ENCODE measurements around the gene CD79B.
A peak's percentile ranks its signal among the peaks of the same experiment; 100 is the strongest.
"Not testable (repeated sequence)": the region's sequence is repeated elsewhere in the genome, so short reads cannot be mapped to it uniquely, and the experiment has no call there.

CD79B gene

DNA sequence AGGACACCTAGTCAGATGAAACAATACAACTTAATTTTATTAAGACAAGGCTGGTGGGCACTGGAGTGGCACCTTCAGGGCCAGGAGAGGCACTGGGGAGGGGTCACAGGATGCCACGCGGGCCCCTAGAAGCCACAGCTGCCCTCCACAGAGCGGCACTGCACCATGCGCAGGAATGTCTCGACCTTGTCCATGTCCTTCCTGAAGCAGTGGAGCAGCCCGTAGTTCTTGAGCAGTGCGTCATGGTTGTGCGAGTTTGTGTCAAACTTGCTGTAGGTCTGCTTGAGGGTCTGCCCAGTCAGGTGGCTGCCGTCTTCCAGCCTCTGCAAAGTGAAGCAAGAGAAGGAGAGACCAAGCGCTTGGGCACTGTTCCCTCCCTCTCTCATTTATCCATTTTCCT is 22.5 kb downstream of the CD79B start:
- not testable (repeated sequence) for DNase-seq

DNA sequence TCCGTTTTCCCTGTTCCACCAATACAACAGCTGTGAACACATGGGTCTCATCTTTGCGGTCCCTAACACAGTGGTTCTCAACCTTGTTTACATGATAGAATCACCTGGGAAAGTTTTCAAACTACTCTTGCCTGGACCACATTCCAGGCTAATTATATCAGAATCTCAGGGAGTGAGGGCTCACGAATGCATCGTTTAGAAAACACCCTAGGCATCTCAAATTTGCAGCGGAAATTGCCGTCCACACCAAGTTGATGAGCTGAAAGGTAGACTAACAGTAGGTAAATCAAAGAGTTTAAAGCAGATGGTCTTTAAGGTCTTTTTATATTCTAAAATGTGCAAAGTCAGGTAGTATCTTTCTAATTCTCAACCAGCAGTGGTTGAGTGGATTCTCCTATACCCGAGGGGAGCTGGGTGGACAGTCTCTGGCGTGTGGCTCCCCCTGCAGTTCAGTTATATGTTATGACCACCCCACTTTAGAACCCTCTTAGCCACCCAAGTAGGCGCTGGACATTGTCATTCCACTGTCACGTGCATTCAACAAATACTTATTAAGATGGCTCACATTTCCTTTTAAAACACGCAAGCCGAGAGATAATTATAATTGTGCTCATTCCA is 24.9 kb downstream of the CD79B start:
- DNase-seq, result not testable (repeated sequence)

DNA sequence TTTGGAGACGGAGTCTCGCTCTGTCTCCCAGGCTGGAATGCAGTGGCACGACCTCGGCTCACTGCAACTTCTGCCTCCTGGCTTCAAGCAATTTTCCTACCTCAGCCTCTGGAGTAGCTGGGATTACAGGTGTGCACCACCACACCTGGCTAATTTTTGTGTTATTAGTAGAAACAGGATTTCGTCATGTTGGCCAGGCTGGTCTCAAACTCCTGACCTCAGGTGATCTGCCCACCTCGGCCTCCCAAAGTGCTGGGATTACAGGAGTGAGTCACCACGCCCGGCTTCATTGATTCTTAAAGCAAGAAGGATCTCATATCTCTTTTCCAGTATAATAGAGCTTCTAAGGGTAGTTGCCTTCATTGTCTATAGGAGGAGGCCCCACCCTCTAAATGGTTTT is 27.3 kb downstream of the CD79B start:
- DNase-seq, result not testable (repeated sequence)

DNA sequence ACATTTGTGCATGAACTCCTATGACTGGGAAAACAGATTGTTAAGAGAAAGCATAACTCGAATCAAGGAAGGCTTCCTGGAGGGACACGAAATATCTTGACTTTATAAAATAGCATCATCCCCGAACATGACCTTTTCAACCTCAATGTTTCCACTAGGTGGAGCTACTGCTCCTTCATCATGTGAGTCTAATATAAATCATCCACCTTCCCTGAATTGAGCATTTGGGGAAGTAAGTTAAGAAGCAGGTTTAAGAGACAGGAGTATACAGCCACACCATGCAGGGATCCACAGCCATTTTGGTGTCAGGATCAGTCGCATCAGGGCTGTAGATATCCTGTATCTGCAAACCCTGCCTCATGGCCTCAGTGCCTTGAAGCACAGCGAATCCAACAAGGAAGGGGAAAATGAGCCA is 28.3 kb downstream of the CD79B start:
- DNase-seq, result peak; percentile 41

DNA sequence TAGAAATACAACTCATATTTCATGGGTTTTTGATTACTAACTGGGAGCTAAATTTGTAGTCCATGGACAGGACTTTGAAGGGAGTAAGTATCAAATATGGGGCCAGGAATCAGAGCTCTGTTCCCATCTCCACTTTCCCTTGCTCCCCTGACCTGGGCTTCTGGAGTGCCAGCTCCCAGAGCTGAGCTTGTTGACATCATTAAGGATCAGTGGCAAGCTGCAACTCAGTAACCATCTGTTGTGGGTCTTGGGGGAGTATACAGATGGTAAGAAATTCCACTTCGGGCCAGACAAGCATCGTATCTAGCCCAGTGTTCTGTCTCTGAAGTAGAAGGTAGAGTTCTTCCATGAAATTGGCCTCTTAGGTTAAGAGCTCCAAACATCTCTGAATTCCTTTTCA is 30.2 kb downstream of the CD79B start:
- DNase-seq, result not testable (repeated sequence)

DNA sequence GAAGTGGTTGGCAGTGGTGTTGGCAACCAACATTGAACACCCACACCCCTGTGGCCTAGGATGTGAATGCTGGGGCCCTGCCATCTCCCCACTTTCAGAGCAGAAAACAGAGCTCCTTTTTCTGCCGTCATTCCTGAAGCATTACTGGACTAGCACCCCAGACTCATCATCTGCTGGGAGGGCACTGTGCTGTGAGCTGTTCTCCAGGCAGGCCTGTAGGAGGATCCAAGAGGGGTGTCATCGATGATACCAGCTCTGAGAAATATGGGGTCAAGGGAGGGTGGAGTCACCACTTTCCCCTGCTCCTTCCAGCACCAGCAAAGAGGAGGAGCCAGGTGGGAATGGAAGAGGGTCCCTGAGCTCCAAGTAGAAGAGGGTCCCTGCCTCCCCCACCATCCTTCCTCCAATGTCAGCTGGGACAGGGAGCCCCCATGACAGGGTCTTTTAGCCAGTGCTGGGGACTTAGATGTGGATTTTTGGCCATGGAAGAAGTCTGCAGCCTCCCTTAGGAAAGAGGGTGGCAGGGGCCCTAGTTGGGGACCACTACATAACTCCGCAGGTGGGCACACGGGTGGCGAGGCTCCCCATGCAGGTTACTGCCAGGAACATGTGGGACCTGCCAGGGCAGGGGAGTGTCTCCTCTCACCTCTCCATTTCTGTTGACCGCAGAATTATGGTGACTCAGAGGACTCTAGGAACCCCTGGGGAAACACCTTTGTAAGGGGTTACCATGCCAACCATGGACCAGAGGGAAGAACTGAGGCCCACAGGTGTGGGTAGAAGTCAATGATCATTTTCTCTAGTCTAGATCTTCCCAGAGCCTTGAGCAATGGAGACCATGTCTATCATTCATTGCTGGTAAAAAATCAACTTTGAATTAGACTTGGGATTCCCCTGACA is 33.0 kb downstream of the CD79B start:
- DNase-seq, result peak; percentile 43

DNA sequence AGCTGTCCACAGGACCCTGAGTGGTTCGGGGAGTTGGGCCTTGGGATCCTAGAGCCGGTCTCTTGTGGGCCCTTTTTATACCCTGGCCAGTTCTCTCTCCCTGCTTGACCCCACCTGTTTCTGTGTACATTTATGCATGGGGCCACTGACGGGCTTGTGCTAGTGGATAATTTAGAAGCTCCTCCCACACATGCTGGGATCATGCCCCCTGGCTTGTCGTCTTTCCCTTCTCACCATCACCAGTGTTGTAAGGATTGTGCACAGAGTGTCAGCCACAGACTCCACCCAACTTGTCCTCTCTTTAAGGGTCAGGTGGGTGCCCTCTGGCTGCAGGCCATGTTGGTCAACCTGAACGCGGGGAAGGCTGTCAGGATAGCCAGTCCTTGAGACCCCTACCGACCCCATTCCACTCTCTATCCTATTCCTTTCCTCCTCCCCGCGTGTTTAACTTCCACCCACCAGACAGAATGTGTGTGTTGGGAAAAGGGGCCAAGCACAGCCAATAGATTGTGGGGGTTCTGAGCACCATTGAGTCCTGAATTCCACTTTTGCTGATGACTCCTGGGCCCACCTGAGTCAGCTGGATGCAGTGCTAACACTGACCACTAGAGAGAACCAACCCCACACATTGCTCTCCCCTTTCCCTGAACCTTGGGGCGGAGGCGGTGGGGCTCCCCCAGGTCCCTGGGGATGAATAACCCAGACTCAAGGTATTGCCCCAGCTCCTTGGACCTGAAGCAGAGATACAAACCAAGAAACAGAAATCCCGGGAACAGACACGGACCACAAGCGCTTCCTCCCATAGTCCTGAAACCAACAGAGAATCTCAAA is 35.4 kb downstream of the CD79B start, which contains the start of gene CSH1:
TSS of gene CSH1 (minus strand) at position 51 of the 831 bp plus-strand sequence. CDS start 63 bp downstream, outside the sequence.
- not testable (repeated sequence) for DNase-seq

DNA sequence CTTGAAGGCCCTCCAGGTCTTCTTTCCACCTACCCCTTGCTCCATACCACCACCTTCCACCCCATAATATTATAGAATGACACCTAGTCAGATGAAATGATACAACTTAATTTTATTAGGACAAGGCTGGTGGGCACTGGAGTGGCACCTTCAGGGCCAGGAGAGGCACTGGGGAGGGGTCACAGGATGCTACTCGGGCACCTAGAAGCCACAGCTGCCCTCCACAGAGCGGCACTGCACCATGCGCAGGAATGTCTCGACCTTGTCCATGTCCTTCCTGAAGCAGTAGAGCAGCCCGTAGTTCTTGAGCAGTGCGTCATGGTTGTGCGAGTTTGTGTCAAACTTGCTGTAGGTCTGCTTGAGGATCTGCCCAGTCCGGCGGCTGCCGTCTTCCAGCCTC is 37.3 kb downstream of the CD79B start:
- DNase-seq, result not testable (repeated sequence)

DNA sequence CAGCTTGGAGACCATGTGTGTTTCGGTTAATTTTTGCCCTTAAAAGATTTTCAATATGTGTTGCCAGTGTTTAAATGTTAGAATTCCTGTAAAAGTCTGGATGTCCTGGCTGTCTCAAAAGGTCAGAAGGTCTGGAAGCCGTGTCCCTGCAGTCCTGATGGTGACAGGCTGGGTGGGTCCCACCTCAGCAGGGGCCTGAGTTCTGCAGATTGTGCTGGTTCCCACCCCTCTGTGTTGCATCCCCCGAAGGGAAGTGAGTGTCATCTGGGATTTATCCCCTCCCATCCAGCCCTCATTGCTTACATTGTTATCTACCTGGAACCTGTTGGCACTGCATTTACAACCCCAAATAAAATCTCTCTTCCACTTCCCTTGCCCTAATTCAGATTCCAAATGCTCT is 38.1 kb downstream of the CD79B start:
- not testable (repeated sequence) for DNase-seq

DNA sequence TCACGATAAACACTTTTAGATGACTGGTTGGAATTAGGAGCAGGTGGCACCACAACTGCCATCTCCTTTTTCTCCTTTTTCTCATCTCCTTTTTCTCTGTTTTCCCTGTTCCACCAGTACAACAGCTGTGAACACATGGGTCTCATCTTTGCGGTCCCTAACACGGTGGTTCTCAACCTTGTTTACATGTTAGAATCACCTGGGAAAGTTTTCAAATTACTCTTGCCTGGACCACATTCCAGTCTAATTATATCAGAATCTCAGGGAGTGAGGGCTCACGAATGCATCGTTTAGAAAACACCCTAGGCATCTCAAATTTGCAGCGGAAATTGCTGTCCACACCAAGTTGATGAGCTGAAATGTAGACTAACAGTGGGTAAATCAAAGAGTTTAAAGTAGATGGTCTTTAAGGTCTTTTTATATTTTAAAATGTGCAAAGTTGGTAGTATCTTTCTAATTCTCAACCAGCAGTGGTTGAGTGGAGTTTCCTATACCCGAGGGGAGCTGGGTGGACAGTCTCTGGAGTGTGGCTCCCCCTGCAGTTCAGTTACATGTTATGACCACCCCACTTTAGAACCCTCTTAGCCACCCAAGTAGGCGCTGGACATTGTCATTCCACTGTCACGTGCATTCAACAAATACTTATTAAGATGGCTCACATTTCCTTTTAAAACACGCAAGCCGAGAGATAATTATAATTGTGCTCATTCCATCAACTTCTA is 39.7 kb downstream of the CD79B start:
- not testable (repeated sequence) for DNase-seq

DNA sequence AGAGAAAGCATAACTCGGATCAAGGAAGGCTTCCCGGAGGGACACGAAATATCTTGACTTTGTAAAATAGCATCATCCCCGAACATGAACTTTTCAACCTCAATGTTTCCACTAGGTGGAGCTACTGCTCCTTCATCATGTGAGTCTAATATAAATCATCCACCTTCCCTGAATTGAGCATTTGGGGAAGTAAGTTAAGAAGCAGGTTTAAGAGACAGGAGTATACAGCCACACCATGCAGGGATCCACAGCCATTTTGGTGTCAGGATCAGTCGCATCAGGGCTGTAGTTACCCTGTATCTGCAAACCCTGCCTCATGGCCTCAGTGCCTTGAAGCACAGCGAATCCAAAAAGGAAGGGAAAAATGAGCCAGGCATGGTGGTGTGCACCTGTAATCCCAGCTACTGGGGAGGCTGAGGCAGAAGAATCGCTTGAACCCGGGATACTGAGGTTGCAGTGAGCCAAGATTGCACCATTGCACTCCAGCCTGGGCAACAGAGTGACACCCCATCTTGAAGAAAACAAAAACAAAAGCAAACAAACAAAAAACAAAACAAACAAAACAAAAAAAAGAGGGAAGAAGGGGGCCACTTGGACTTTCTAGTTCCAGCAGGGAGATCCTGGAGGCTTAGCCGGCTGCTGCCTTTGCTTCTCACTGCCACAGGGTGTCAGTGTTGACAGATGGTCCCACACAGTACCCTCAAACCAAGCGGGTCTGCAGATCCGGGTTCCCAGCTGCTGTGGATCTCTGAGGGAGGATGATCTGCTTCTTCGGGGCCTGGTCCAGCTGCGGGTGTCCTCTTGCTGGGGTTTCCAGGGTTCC is 42.9 kb downstream of the CD79B start:
- DNase-seq, result peak; percentile 23

DNA sequence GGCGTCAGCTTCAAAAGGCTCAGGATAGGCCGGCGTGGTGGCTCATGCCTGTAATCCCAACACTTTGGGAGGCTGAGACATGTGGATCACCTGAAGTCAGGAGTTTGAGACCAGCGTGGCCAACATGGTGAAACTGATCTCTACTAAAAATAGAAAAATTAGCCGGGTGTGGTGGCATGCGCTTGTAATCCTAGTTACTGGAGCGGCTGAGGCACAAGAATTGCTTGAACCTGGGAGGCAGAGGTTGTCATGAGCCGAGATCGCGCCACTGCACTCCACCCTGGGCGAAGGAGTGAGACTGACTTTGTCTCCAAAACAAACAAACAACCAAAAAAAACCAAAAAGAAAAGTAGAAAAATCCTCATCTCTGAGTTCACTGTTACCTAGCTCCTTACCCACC is 47.0 kb downstream of the CD79B start:
- not testable (repeated sequence) for DNase-seq

DNA sequence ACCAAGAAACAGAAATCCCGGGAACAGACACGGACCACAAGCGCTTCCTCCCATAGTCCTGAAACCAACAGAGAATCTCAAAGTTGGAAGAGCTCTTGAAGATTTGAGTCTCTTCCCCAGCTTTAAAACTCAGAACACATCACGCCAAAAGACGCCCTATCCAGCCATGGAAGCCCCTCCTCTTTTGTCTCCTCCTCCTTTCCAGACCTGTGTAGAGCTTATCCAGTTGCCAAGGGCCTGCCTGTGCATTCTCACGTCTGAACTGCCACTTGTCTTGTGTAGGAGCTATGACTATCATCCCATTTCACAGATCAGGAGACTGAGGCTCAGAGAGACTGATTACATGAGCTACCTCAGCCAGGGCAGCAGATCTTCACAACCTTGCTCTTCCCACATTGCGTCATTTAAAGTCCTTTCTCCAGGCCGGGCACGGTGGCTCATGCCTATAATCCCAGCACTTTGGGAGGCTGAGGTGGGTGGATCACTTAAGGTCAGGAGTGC is 49.5 kb downstream of the CD79B start:
- DNase-seq, result not testable (repeated sequence)

DNA sequence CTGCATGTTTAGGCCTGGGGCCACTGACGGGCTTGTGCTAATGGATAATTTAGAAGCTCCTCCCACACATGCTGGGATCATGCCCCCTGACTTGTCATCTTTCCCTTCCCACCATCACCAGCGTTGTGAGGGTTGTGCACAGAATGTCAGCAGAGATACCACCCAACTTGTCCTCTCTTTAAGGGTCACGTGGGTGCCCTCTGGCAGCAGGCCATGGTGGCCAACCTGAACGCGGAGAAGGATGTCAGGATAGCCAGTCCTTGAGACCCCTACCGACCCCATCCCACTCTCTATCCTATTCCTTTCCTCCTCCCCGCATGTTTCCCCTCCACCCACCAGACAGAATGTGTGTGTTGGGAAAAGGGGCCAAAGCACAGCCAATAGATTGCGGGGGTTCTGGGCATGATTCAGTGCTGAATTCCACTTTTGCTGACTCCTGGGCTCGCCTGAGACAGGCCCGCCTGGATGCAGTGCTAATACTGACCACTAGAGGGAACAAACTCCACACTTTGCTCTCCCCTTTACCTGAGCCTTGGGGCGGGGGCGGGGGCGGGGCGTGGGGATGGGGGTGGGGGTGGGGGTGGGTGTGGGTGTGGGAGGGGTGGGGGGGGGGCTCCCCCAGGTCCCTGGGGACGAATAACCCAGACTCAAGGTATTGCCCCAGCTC is 50.1 kb downstream of the CD79B start, which contains the start of gene GH2:
TSS of gene GH2 (minus strand) at position 10 of the 667 bp plus-strand sequence. CDS start 143 bp downstream, outside the sequence.
- DNase-seq, result peak; percentile 71

DNA sequence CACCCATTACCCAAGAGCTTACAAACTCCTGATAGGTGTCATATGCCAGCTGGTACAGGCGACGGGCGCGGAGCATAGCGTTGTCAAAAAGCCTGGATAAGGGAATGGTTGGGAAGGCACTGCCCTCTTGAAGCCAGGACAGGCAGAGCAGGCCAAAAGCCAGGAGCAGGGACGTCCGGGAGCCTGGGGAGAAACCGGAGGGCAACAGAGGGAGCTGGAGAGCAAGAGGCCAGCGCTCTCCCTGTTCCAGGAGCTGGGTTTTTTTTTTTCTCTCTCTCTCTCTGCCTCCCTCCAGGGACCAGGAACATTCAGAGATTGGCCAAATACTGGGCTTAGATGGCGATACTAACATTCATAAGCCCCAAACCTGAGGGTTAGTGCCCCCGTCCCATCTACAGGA is 50.8 kb downstream of the CD79B start:
- DNase-seq, result not testable (repeated sequence)

DNA sequence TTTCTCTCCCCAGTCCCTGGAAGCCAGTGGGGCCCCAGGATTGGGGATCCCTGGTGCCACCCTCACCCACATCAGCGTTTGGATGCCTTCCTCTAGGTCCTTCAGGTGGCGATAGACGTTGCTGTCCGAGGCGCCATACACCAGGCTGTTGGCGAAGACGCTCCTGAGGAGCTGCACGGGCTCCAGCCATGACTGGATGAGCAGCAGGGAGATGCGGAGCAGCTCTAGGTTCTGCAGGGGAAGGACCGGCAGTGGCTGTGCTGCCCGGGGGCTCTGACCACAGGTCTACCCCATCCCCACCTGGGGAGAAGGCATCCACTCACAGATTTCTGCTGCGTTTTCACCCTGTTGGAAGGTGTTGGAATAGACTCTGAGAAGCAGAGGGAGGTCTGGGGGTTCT is 51.4 kb downstream of the CD79B start:
- DNase-seq, result no peak

Measured in stimulated activated CD4-positive, alpha-beta T cell treated with anti-CD3 and anti-CD28 coated beads, Interleukin-4, amount 100 ng/mL, for 24 hours (primary cell).